Suprapubic skin (tissue), 4 donors: ENCODE measurements around the gene KCNK18. TPM values are rescaled to one million over a fixed set of nuclear protein-coding genes. Genes with fewer than 3 reads are reported as not detected.

ENCODE experiments used
- DNase-seq, 2 donors: peaks; one replicate each; pipeline ENCODE4 v3.0.0-alpha.2; 2019; ENCODE audit warnings: low spot score in 2 of 2
- H3K27ac ChIP-seq: fragments of 200-600 bp; sonication (generic); one replicate; pipeline ENCODE4 v1.5.1; 2019
- H3K27me3 ChIP-seq: fragments of 200-600 bp; sonication (generic); one replicate; pipeline ENCODE4 v1.5.1; 2019
- H3K36me3 ChIP-seq: fragments of 200-600 bp; sonication (generic); one replicate; pipeline ENCODE4 v1.5.1; 2019
- H3K4me1 ChIP-seq: fragments of 200-600 bp; sonication (generic); one replicate; pipeline ENCODE4 v1.5.1; 2019
- H3K4me3 ChIP-seq: fragments of 200-600 bp; sonication (generic); one replicate; pipeline ENCODE4 v1.5.1; 2019; ENCODE audit warnings: mild to moderate bottlenecking
- H3K9me3 ChIP-seq: fragments of 200-600 bp; sonication (generic); one replicate; pipeline ENCODE4 v1.5.1; 2019
- EP300 ChIP-seq: sonication (generic); formaldehyde crosslinking; IDR thresholded peaks from one replicate; pipeline ENCODE4 v1.6.1; 2017; ENCODE audit warnings: antibody characterized with exemption
- POLR2A ChIP-seq, 2 donors: fragments of 450-650 bp; IDR thresholded peaks; one replicate each; pipeline ENCODE4 v1.6.1; 2017; ENCODE audit warnings: antibody characterized with exemption in 2 of 2, mild to moderate bottlenecking in 2 of 2, moderate library complexity in 2 of 2
- POLR2AphosphoS5 ChIP-seq, 3 donors: sonication (generic); formaldehyde crosslinking; IDR thresholded peaks; one replicate each; pipeline ENCODE4 v1.6.1; 2017; ENCODE audit warnings: antibody characterized with exemption in 3 of 3
- WGBS: methylation state at CpG from one replicate; pipeline ENCODE4 v1.1.5; 2018; 5-methylcytosine and 5-hydroxymethylcytosine counted together
- total RNA-seq, 4 donors: library from RNA; depleted of rRNA; stranded (reverse); fragments of >200 nt; gene quantifications; one replicate each; pipeline ENCODE4 v1.1.0, GENCODE V29; 2016
- TF ChIP-seq, protein P1 (sequence below), 2 donors: fragments of 200-600 bp in 1 of 2; fragments of 450-650 bp in 1 of 2; sonication (generic) in 1 of 2; IDR thresholded peaks; one replicate each; pipeline ENCODE4 v1.5.1; 2016 to 2019; ENCODE audit warnings: antibody characterized with exemption in 2 of 2, mild to moderate bottlenecking in 1 of 2, moderate library complexity in 1 of 2

The KCNK18 gene
- total RNA-seq, 4 donors from 2014 or later: not detected

DNA sequence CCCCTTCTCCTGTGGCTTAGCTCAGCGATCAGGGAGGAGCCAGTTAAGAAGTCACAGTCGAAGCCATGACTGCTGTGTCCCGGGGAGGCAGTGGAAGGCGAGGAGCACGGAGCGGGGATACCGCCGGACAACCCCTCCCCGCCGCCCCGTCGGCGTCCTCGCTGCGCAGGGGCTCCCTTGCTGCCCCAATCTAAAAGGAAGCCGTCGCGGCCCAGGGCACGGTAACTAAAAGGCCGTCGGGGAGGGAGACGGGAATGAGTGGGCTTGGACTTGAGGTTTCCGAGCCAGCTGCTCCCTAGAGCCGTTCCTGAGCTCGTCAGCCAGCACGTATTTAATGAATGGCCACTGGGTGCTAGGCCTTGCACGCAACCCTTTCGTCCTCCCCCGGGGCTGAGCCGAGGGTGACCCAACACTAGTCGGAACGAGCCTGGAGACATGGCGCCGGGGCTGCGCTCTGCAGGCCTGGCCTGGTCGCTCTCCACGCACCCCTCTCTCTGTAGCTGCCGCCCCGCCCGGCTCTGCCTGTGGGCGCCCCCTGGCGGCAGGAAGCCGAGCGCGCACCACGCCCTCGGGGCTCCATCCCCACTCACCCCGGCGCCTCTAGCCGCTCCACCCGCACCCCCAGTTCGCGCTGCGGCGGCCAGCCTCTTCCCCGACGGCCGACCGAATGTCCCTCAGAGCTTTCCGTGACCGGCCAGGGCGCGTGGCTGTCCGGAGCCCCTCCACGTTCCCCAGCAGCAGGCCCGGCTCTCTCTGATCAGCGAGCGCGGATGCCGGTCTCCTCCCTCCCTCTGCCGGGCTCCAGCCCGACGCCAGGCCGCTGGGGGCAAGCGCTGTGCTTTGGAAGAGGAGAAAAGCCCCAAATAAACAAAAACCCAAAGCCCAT, 29.3 kb upstream of the KCNK18 start:
- no peaks in the 10 kb centered on the region for H3K36me3 ChIP-seq
- peak overlapping the region; percentile 31 for H3K4me3 ChIP-seq
- TF ChIP-seq, protein P1, sequence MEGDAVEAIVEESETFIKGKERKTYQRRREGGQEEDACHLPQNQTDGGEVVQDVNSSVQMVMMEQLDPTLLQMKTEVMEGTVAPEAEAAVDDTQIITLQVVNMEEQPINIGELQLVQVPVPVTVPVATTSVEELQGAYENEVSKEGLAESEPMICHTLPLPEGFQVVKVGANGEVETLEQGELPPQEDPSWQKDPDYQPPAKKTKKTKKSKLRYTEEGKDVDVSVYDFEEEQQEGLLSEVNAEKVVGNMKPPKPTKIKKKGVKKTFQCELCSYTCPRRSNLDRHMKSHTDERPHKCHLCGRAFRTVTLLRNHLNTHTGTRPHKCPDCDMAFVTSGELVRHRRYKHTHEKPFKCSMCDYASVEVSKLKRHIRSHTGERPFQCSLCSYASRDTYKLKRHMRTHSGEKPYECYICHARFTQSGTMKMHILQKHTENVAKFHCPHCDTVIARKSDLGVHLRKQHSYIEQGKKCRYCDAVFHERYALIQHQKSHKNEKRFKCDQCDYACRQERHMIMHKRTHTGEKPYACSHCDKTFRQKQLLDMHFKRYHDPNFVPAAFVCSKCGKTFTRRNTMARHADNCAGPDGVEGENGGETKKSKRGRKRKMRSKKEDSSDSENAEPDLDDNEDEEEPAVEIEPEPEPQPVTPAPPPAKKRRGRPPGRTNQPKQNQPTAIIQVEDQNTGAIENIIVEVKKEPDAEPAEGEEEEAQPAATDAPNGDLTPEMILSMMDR (IDR thresholded peaks at IDR 0.05): peak; percentile 41 to 95
- TF ChIP-seq POLR2A (IDR thresholded peaks at IDR 0.05) (no peak), POLR2AphosphoS5 (IDR thresholded peaks at IDR 0.05) (no peak), EP300 (no peak)
- no peaks in the 10 kb centered on the region for H3K9me3 ChIP-seq
- peaks cover 100% of the 10 kb centered on the region for H3K27me3 ChIP-seq
- WGBS: 0% methylated on average over 3 of the region's 75 CpGs
- H3K27ac ChIP-seq: no peak overlapping the region
- peaks cover 45% of the 10 kb centered on the region for H3K4me1 ChIP-seq
- peak; percentile 75 to 82 for DNase-seq

DNA sequence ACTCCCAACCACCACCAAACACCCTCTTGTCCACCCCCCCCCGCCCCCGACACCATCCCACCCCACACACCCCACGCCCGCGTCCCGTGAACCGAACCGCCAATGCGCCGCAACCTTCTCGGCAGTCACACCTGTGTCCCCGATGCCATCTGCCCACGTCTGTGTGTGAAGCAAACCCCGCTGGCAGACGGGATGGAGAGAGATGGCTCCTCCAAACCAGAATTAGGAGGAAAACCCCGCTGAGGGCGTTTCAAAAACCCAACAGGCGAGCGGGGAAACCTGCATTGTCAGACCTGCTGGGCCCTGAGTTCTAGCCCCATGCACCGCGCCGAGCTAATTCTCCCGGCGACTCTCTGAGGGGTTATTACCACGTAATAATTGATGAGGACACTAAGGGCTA, 28.6 kb upstream of the KCNK18 start:
- H3K27ac ChIP-seq: no peak overlapping the region
- peaks cover 38% of the 10 kb centered on the region for H3K4me1 ChIP-seq
- 0% methylated on average over 2 of the region's 25 CpGs for WGBS
- no peaks in the 10 kb centered on the region for H3K36me3 ChIP-seq
- no peak for DNase-seq
- peaks cover 100% of the 10 kb centered on the region for H3K27me3 ChIP-seq
- H3K9me3 ChIP-seq: no peaks in the 10 kb centered on the region
- H3K4me3 ChIP-seq: no peak overlapping the region
- TF ChIP-seq POLR2AphosphoS5 (IDR thresholded peaks at IDR 0.05): no peak
- no peak for TF ChIP-seq EP300
- TF ChIP-seq POLR2A (IDR thresholded peaks at IDR 0.05): no peak
- TF ChIP-seq, protein P1 (IDR thresholded peaks at IDR 0.05): no peak

DNA sequence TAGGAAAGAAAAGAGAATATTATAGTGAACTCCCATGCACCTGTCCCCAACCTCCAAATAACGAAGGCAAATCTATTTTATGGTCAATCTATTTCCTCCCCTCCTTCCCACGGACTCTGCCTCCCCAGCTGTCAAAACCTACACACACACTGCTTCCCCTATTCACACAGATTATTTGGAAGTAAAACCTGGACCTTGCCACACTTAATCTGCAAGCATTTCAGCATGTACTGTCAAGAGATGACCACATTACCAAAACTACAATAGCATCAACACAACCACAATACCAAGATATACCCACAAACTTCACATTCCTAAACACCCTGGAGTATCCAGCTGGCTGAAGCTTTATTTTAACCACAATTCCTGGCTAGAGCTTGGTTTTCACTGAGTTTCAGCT, 27.8 kb upstream of the KCNK18 start:
- Histone ChIP-seq H3K4me3 (no peak overlapping the region), H3K27me3 (peaks cover 100% of the 10 kb centered on the region), H3K36me3 (no peaks in the 10 kb centered on the region), H3K27ac (no peak overlapping the region), H3K9me3 (no peaks in the 10 kb centered on the region), H3K4me1 (peaks cover 35% of the 10 kb centered on the region)
- 41% methylated on average over 2 of the region's 2 CpGs for WGBS
- TF ChIP-seq, protein P1 (IDR thresholded peaks at IDR 0.05): no peak
- TF ChIP-seq POLR2AphosphoS5 (IDR thresholded peaks at IDR 0.05): no peak
- TF ChIP-seq POLR2A (IDR thresholded peaks at IDR 0.05): no peak
- no peak for TF ChIP-seq EP300
- no peak for DNase-seq

DNA sequence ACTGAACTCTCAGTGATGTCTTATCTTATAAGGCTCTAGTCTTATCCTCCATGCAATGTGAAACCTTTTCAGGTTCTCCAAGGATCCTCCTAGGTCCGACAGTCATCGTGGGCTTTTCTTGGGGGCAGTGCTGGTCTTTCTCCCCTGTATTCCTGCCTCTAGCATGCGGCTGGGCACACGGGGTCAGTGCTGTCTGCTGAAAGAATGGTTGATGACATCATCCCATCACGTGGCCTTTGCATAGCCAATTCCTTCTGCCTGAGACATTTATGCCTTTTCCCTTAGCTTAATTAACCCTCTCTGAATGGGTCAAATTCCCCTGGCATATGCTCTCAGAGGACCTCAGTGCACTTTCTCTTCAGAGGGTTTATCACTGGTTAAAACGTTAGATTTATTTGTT, 27.0 kb upstream of the KCNK18 start:
- Histone ChIP-seq H3K4me3 (no peak overlapping the region), H3K36me3 (no peaks in the 10 kb centered on the region), H3K4me1 (peaks cover 35% of the 10 kb centered on the region), H3K27me3 (peaks cover 95% of the 10 kb centered on the region), H3K9me3 (no peaks in the 10 kb centered on the region), H3K27ac (no peak overlapping the region)
- no peak for TF ChIP-seq POLR2AphosphoS5 (IDR thresholded peaks at IDR 0.05)
- TF ChIP-seq POLR2A (IDR thresholded peaks at IDR 0.05): no peak
- no peak for TF ChIP-seq EP300
- DNase-seq: no peak
- 19% methylated on average over 6 of the region's 6 CpGs for whole genome bisulfite sequencing

DNA sequence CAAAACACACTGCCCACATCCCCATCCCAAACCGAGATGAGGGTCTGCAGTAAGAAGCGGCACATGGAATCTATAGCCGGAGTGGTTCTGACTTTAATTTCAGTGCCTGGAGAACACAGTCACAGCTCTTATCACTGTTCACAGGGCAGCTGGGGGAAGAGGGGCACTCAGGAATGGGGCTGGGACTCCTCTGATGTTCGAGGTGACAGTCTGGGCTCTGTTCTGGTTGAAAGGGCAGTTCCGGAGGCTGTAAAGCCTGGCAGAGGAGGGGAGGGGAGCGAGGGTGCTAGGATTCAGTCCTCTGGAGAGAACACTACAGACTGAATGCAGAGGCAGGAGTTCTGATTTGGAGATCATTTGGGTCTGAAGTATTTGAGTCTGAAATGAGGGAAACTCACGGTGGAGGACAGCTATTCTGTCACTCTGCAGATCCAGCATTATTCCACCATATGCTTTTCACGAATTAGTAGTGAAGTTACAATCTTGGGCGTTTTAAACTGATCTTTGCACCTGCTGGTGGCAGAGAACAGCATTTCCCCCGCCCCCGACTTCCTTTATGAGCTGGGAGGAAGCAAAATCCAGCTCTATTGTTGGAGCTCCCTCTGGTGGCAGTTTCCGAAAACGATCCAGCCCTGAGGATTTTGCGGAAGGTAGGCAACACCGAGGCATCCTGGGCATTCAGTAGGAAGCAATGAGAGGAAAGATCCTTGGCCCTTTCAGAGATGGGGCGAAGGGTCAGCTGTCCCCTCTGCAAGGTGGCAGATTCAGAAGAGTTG, 22.7 kb upstream of the KCNK18 start:
- no peaks in the 10 kb centered on the region for H3K9me3 ChIP-seq
- no peak overlapping the region for H3K27ac ChIP-seq
- H3K27me3 ChIP-seq: peaks cover 66% of the 10 kb centered on the region
- H3K36me3 ChIP-seq: no peaks in the 10 kb centered on the region
- peaks cover 15% of the 10 kb centered on the region for H3K4me1 ChIP-seq
- TF ChIP-seq POLR2A (IDR thresholded peaks at IDR 0.05) (no peak), POLR2AphosphoS5 (IDR thresholded peaks at IDR 0.05) (no peak)
- TF ChIP-seq, protein P1 (IDR thresholded peaks at IDR 0.05): peak; percentile 73 to 81
- peak overlapping the region; percentile 48 for H3K4me3 ChIP-seq
- peak; percentile 82 to 88 for DNase-seq
- WGBS: 1% methylated on average over 13 of the region's 16 CpGs
